ENCODE measurements around the gene AK8. TPM values are rescaled to one million over a fixed set of nuclear protein-coding genes. Genes with fewer than 3 reads are reported as not detected.

Gene AK8
- polyA plus RNA-seq, 1 experiment = 0.53 TPM

DNA sequence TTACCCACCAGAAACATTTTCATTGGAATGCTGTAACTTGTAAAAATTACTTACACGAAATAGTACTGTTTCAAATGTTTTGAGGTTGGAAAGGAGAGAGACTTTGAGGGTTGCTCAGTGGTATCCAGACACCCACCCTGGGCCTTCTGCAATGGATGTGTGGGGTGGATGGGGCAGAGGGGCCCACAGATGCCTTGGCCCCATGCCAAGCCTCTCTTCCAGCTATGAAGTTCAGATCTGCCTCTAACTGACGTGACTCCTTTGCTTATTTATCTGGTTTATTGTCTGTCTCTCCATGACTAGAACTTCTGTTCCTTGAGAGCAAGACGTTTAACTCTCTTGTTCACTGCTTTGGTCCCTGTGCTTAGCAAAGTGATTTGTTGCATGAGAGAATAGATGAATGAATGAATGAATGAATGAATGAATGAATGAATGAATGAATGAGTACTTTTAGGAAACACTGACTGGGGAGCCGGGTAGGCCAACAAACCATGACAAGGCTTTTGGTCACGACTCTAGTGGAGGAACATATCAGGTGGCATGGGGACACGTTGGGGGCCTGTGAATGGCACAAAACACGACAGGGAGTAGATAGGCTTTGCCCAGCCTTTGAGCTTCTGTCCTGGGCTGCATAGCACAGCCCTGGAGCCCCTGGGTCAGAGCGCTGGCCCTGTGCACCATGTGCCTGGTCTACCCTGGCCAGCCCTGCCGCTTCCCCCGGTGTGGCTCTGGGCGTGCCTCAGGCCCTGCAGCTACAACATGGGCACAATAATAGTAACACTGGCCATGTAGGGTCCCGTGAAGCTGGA lies 31.8 kb downstream of the AK8 start:
- ChIA-PET CTCF (interaction anchor here (1.0 kb wide), 1 partner anchor 21 kb away, joined by 3 read pairs; no protein-coding TSS in a partner anchor), POLR2A (no interaction called here)
- TF ChIP-seq, protein P1, sequence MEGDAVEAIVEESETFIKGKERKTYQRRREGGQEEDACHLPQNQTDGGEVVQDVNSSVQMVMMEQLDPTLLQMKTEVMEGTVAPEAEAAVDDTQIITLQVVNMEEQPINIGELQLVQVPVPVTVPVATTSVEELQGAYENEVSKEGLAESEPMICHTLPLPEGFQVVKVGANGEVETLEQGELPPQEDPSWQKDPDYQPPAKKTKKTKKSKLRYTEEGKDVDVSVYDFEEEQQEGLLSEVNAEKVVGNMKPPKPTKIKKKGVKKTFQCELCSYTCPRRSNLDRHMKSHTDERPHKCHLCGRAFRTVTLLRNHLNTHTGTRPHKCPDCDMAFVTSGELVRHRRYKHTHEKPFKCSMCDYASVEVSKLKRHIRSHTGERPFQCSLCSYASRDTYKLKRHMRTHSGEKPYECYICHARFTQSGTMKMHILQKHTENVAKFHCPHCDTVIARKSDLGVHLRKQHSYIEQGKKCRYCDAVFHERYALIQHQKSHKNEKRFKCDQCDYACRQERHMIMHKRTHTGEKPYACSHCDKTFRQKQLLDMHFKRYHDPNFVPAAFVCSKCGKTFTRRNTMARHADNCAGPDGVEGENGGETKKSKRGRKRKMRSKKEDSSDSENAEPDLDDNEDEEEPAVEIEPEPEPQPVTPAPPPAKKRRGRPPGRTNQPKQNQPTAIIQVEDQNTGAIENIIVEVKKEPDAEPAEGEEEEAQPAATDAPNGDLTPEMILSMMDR (IDR thresholded peaks at IDR 0.05; ENCODE audit: insufficient read depth, low read depth, low read length) = no peak
- H3K36me3 ChIP-seq (ENCODE audit: control insufficient read depth, insufficient read depth, low read length) = no peaks in the 10 kb centered on the region
- no peak overlapping the region for H3K4me3 ChIP-seq (ENCODE audit: low read depth, low read length)
- DNase-seq (ENCODE audit: low read depth) = no peak
- H3K27me3 ChIP-seq (ENCODE audit: control insufficient read depth, insufficient read depth, low read length) = no peaks in the 10 kb centered on the region; the same call in none of the 2 replicates

DNA sequence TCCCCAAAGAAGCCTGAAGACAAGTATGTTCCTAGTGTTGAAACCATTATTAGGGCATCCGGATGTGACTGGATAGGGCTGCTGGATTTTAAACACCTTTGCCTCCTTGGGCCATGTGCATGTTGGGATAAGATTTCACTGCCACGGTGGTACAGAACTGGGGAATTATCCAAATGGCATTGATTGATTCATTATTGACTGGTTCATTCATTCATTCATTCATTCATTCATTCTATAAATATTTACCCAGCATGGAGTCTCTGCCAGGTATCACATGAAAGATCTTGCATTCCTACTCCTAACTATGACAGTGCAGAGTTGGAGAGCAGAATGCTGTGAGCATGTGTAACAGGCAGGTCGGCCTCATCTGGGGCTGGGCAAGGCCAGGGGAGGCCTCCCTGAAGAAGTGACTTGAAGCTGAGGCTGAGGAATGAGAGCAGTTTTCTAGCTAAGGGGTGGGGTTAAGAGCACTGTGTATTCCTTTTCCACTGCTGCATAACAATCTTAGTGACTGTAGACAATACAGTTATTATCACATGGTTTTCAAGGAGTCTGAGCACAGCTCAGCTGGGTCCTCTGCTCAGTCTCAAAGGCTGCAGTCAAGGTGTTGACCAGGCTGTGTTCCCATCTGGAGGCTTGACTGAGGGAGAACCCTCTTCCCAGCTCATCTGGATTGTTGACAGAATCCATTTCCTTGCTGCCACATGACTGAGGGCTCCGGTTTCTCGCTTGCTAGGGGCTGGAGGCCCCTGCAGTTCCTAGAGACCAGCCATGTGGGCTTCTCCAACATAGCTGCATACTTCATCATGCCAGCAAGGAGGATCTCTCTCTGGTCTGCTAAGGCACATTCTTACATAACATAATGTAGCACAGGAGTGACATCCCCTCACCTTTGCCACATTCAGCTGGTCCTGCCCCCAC lies 35.7 kb downstream of the AK8 start:
- ChIA-PET POLR2A (no interaction called here), CTCF (interaction anchor here (0.8 kb wide), 1 partner anchor 60 kb away, joined by 4 read pairs; no protein-coding TSS in a partner anchor)
- no peak overlapping the region for H3K4me3 ChIP-seq (ENCODE audit: low read depth, low read length)
- H3K27me3 ChIP-seq (ENCODE audit: control insufficient read depth, insufficient read depth, low read length) = no peaks in the 10 kb centered on the region; the same call in 1 of the 2 replicates
- TF ChIP-seq, protein P1 (IDR thresholded peaks at IDR 0.05; ENCODE audit: insufficient read depth, low read depth, low read length) = no peak
- H3K36me3 ChIP-seq (ENCODE audit: control insufficient read depth, insufficient read depth, low read length) = no peaks in the 10 kb centered on the region
- DNase-seq (ENCODE audit: low read depth) = no peak

DNA sequence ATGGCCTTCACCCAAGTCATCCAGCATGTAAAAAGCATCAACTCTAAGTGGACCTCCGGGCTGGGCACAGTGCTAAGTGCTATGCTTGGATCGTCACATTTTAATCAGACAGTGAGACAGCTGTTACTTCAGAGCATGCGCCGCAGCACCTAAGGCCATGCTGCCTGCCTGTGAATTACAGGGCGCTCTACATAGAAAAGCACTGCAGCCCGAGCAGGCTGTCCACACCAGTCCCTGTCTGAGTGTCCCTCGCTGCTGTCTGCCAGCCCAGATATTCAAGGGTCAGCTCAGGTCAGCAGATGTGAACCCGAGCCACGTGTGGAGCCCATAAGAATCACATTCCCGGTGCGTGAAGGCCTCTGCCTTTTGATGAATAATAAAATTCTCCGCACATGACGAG lies 37.1 kb downstream of the AK8 start:
- DNase-seq (ENCODE audit: low read depth) = no peak
- ChIA-PET POLR2A (no interaction called here), CTCF (no interaction called here)
- TF ChIP-seq, protein P1 (IDR thresholded peaks at IDR 0.05; ENCODE audit: insufficient read depth, low read depth, low read length) = no peak
- Histone ChIP-seq H3K27me3 (ENCODE audit: control insufficient read depth, insufficient read depth, low read length) (no peaks in the 10 kb centered on the region; the same call in 1 of the 2 replicates), H3K4me3 (ENCODE audit: low read depth, low read length) (no peak overlapping the region), H3K36me3 (ENCODE audit: control insufficient read depth, insufficient read depth, low read length) (no peaks in the 10 kb centered on the region)

DNA sequence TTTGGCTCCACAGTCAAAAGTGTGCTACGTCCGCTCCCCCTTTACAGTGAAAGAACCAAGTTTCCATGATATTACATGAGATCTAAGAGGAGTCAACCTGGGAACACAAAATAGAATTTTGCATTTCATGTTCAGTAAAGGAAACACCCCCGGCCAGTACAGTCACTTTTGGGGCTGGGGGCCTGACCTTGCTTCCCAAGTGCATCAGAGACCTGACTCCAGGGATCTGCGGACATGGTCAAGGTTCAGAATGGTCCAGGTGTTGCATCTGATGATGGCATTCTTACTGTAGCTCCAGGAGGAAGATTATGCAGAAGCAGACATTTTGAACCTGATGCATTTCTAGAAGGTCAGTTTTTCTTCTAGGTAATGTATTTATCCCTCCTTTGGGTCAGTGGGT lies 39.8 kb downstream of the AK8 start:
- ChIA-PET CTCF (no interaction called here), POLR2A (no interaction called here)
- Histone ChIP-seq H3K36me3 (ENCODE audit: control insufficient read depth, insufficient read depth, low read length) (no peaks in the 10 kb centered on the region), H3K27me3 (ENCODE audit: control insufficient read depth, insufficient read depth, low read length) (peaks cover 6% of the 10 kb centered on the region), H3K4me3 (ENCODE audit: low read depth, low read length) (no peak overlapping the region)
- DNase-seq (ENCODE audit: low read depth) = no peak
- TF ChIP-seq, protein P1 (IDR thresholded peaks at IDR 0.05; ENCODE audit: insufficient read depth, low read depth, low read length) = no peak
